H1 (cell line): Measurements from ENCODE around the gene BMF. TPM values are rescaled to one million over a fixed set of nuclear protein-coding genes. Genes with fewer than 3 reads are reported as not detected.

Experiments
- CTCF ChIA-PET: fragments of 300-600 bp; sonication (Branson Sonifier 250); formaldehyde crosslinking; loops from one replicate; lab custom pipeline; 2021; ENCODE audit not compliant: partially characterized antibody; lab: Charles Lee
- POLR2A ChIA-PET: fragments of 300-600 bp; sonication (Branson Sonifier 250); formaldehyde crosslinking; loops from one replicate; lab custom pipeline; 2021; ENCODE audit warnings: inconsistent platforms; ENCODE audit not compliant: partially characterized antibody; lab: Charles Lee
- DNase-seq, 2 experiments: peaks; one replicate each; pipeline versions ENCODE4 v3.0.0 to v3.0.0-alpha.2; 2010 to 2022; ENCODE audit warnings: low spot score in 2 of 2, low read depth in 1 of 2, mixed read lengths in 1 of 2
- FAIRE-seq: peaks from 2 replicates; lab custom pipeline; 2011; peaks lifted over from hg19 to GRCh38; lab: Jason Lieb, UNC
- H2AFZ ChIP-seq: 2 replicates; pipeline ENCODE4 v1.8.1; 2012; ENCODE audit warnings: low read length, inconsistent platforms
- H2AK5ac ChIP-seq: 2 replicates; pipeline ENCODE4 v1.6.1; 2013; ENCODE audit warnings: low read depth, low read length
- H2BK120ac ChIP-seq: replicated peaks from 2 replicates; pipeline ENCODE3; 2013; ENCODE audit warnings: low read depth, low read length, inconsistent platforms
- H2BK12ac ChIP-seq: 2 replicates; pipeline ENCODE4 v1.6.1; 2013; ENCODE audit warnings: low read depth, low read length
- H2BK15ac ChIP-seq: 2 replicates; pipeline ENCODE4 v1.6.1; 2013; ENCODE audit warnings: low read length
- H2BK20ac ChIP-seq: 2 replicates; pipeline ENCODE4 v1.6.1; 2013; ENCODE audit warnings: low read length
- H2BK5ac ChIP-seq: 2 replicates; pipeline ENCODE4 v1.6.1; 2013; ENCODE audit warnings: low read depth, low read length
- H3K14ac ChIP-seq: 2 replicates; pipeline ENCODE4 v1.6.1; 2013; ENCODE audit warnings: inconsistent platforms; ENCODE audit not compliant: insufficient read length
- H3K18ac ChIP-seq: 2 replicates; pipeline ENCODE4 v1.6.1; 2013; ENCODE audit warnings: low read length; ENCODE audit errors: extremely low read depth
- H3K23ac ChIP-seq: 2 replicates; pipeline ENCODE4 v1.6.1; 2013; ENCODE audit warnings: inconsistent platforms; ENCODE audit not compliant: insufficient read length
- H3K23me2 ChIP-seq: 2 replicates; pipeline ENCODE4 v1.6.1; 2013; ENCODE audit warnings: low read depth, low read length
- H3K27ac ChIP-seq: 2 replicates; pipeline ENCODE4 v1.6.1; 2011; ENCODE audit warnings: low read depth, low read length, inconsistent platforms
- H3K27me3 ChIP-seq, 4 experiments: replicated peaks in 1 of 4; 1 replicate in 1 of 4; 2 replicates in 3 of 4; pipeline versions ENCODE4 v1.6.1 to v1.8.1; 2011 to 2013; ENCODE audit warnings: low read length in 3 of 4, mild to moderate bottlenecking in 3 of 4, inconsistent platforms in 2 of 4, mixed read lengths in 2 of 4, moderate library complexity in 1 of 4; ENCODE audit not compliant: control insufficient read depth in 3 of 4, insufficient read depth in 3 of 4; ENCODE audit errors: extremely low read depth in 1 of 4
- H3K36me3 ChIP-seq, 4 experiments: 2 replicates each; pipeline versions ENCODE4 v1.6.1 to v1.8.1; 2011 to 2013; ENCODE audit warnings: mild to moderate bottlenecking in 4 of 4, low read length in 3 of 4, moderate library complexity in 2 of 4, control low read depth in 1 of 4, inconsistent platforms in 1 of 4; ENCODE audit not compliant: insufficient read depth in 4 of 4, control insufficient read depth in 2 of 4
- H3K4ac ChIP-seq: replicated peaks from 2 replicates; pipeline ENCODE3; 2013; ENCODE audit warnings: low read length, low read depth, mixed read lengths, inconsistent platforms; ENCODE audit not compliant: insufficient read length
- H3K4me1 ChIP-seq, 4 experiments: replicated peaks in 1 of 4; 1 replicate in 1 of 4; 2 replicates in 3 of 4; pipeline versions ENCODE4 v1.6.1 to v1.8.1; 2011 to 2013; ENCODE audit warnings: low read length in 3 of 4, inconsistent platforms in 2 of 4, mixed read lengths in 1 of 4; ENCODE audit not compliant: insufficient read depth in 4 of 4, control insufficient read depth in 3 of 4
- H3K4me2 ChIP-seq, 2 experiments: 2 replicates each; pipeline versions ENCODE4 v1.6.1 to v1.8.1; 2011 to 2013; ENCODE audit warnings: low read depth in 2 of 2, low read length in 2 of 2, control low read depth in 1 of 2, inconsistent platforms in 1 of 2, mild to moderate bottlenecking in 1 of 2; ENCODE audit not compliant: insufficient read depth in 1 of 2
- H3K4me3 ChIP-seq, 4 experiments: fragments of 200-600, 300-600 bp in 1 of 4; sonication (generic), shearing (Covaris generic), sonication (Bioruptor Twin) in 1 of 4; 2 replicates each; pipeline versions ENCODE4 v1.5.1 to v1.8.1; 2011 to 2016; ENCODE audit warnings: low read length in 4 of 4, low read depth in 3 of 4, control low read depth in 2 of 4, inconsistent platforms in 2 of 4, mild to moderate bottlenecking in 2 of 4, mixed read lengths in 1 of 4, moderate library complexity in 1 of 4; ENCODE audit not compliant: insufficient read depth in 2 of 4; ENCODE audit errors: extremely low read depth in 1 of 4
- H3K56ac ChIP-seq: replicated peaks from 2 replicates; pipeline ENCODE3; 2013; ENCODE audit warnings: low read depth, mild to moderate bottlenecking, mixed read lengths, low read length, inconsistent platforms; ENCODE audit not compliant: insufficient read length
- H3K79me1 ChIP-seq: 2 replicates; pipeline ENCODE4 v1.6.1; 2013; ENCODE audit warnings: low read depth, low read length, control low read depth
- H3K79me2 ChIP-seq, 2 experiments: 2 replicates each; pipeline versions ENCODE4 v1.6.1 to v1.8.1; 2012 to 2013; ENCODE audit warnings: low read length in 2 of 2, mild to moderate bottlenecking in 2 of 2, inconsistent platforms in 1 of 2; ENCODE audit not compliant: insufficient read depth in 2 of 2, control insufficient read depth in 1 of 2
- H3K9ac ChIP-seq, 4 experiments: replicated peaks in 1 of 4; 1 replicate in 1 of 4; 2 replicates in 3 of 4; pipeline versions ENCODE4 v1.6.1 to v1.8.1; 2011 to 2013; ENCODE audit warnings: low read depth in 3 of 4, low read length in 3 of 4, control low read depth in 2 of 4, mild to moderate bottlenecking in 2 of 4, moderate library complexity in 2 of 4, inconsistent platforms in 1 of 4; ENCODE audit errors: extremely low read depth in 1 of 4
- H3K9me3 ChIP-seq, 2 experiments: 2 replicates each; pipeline versions ENCODE4 v1.6.1 to v1.8.1; 2012 to 2013; ENCODE audit warnings: mild to moderate bottlenecking in 2 of 2, moderate library complexity in 2 of 2, control low read depth in 1 of 2, inconsistent platforms in 1 of 2, low read depth in 1 of 2, low read length in 1 of 2, mixed read lengths in 1 of 2; ENCODE audit not compliant: insufficient read depth in 2 of 2
- H4K20me1 ChIP-seq, 2 experiments: replicated peaks in 1 of 2; 2 replicates each; pipeline versions ENCODE3 to v1.8.1; 2011 to 2013; ENCODE audit warnings: inconsistent platforms in 2 of 2, low read length in 2 of 2, mild to moderate bottlenecking in 1 of 2; ENCODE audit not compliant: insufficient read depth in 2 of 2, control insufficient read depth in 1 of 2
- H4K5ac ChIP-seq: 2 replicates; pipeline ENCODE4 v1.6.1; 2013; ENCODE audit warnings: low read length, low read depth, mixed read lengths, inconsistent platforms; ENCODE audit not compliant: insufficient read length
- H4K8ac ChIP-seq: 2 replicates; pipeline ENCODE4 v1.8.0; 2013; ENCODE audit warnings: mild to moderate bottlenecking, moderate library complexity, low read length, inconsistent platforms; ENCODE audit not compliant: insufficient read depth; ENCODE audit errors: extremely low read depth
- H4K91ac ChIP-seq: replicated peaks from 2 replicates; pipeline ENCODE3; 2013; ENCODE audit warnings: low read length, mixed read lengths, inconsistent platforms; ENCODE audit not compliant: insufficient read length
- ASH2L ChIP-seq: fragments of 200-600, 300-600 bp; sonication (generic); IDR thresholded peaks from one replicate; pipeline ENCODE4 v1.7.1; 2017; ENCODE audit warnings: low read length
- BCL11A ChIP-seq, 2 experiments: IDR thresholded peaks; one replicate each; pipeline ENCODE4 v1.6.1; 2011; ENCODE audit warnings: low read depth in 2 of 2, low read length in 2 of 2, mild to moderate bottlenecking in 2 of 2
- CREB1 ChIP-seq: IDR thresholded peaks from 2 replicates; pipeline ENCODE4 v1.6.1; 2012; ENCODE audit warnings: inconsistent platforms
- EGR1 ChIP-seq: IDR thresholded peaks from 2 replicates; pipeline ENCODE4 v1.6.1; 2011; ENCODE audit warnings: low read depth, low read length, borderline replicate concordance
- EZH2 ChIP-seq: fragments of 200-600 bp; sonication (generic); IDR thresholded peaks from 2 replicates; pipeline ENCODE4 v1.7.1; 2012; ENCODE audit warnings: low read depth, mild to moderate bottlenecking, moderate library complexity, low read length, inconsistent platforms; ENCODE audit not compliant: severe bottlenecking
- GABPA ChIP-seq: IDR thresholded peaks from 2 replicates; pipeline ENCODE4 v1.6.1; 2011; ENCODE audit warnings: mild to moderate bottlenecking, low read length, moderate library complexity, borderline replicate concordance; ENCODE audit not compliant: insufficient read depth
- POLR2A ChIP-seq, 2 experiments: IDR thresholded peaks; 1 replicate in 1 of 2; 2 replicates in 1 of 2; pipeline ENCODE4 v1.6.1; 2011; ENCODE audit warnings: low read depth in 2 of 2, low read length in 2 of 2, mild to moderate bottlenecking in 2 of 2; ENCODE audit errors: control extremely low read depth in 1 of 2
- RBBP5 ChIP-seq: IDR thresholded peaks from 2 replicates; pipeline ENCODE4 v1.7.1; 2012; ENCODE audit warnings: low read depth, mild to moderate bottlenecking, inconsistent platforms, low read length, moderate library complexity, borderline replicate concordance
- RXRA ChIP-seq: IDR thresholded peaks from 2 replicates; pipeline ENCODE4 v1.6.1; 2011; ENCODE audit warnings: low read depth, mild to moderate bottlenecking, low read length, moderate library complexity; ENCODE audit not compliant: insufficient read depth
- SIN3A ChIP-seq, 2 experiments: IDR thresholded peaks in 1 of 2; conservative IDR thresholded peaks in 1 of 2; 2 replicates each; pipeline ENCODE4 v1.6.1; 2011 to 2012; ENCODE audit warnings: low read length in 2 of 2, improper control_type of control experiment in 1 of 2, low read depth in 1 of 2, mild to moderate bottlenecking in 1 of 2
- SIRT6 ChIP-seq: IDR thresholded peaks from one replicate; pipeline ENCODE4 v1.7.1; 2012; ENCODE audit warnings: low read length, inconsistent platforms
- SIX5 ChIP-seq: IDR thresholded peaks from 2 replicates; pipeline ENCODE4 v1.6.1; 2011; ENCODE audit warnings: mild to moderate bottlenecking, low read depth, low read length
- WGBS, 2 experiments: shearing (Covaris generic) in 1 of 2; methylation state at CpG; one replicate each; pipeline versions ENCODE4 v1.1.6 to v1.1.7; 2013 to 2015; ENCODE audit warnings: low lambda C conversion rate in 2 of 2, mixed read lengths in 2 of 2, inconsistent platforms in 1 of 2, low coverage in 1 of 2, missing lambda C conversion rate in 1 of 2; ENCODE audit not compliant: insufficient replicate concordance in 2 of 2, insufficient coverage in 1 of 2, insufficient read length in 1 of 2; ENCODE audit errors: extremely low coverage in 1 of 2, missing lambda C conversion rate in 1 of 2; 5-methylcytosine and 5-hydroxymethylcytosine counted together
- polyA plus RNA-seq, 7 experiments: library from polyadenylated mRNA; depleted of rRNA in 3 of 7; stranded (reverse) in 5 of 7; unstranded in 2 of 7; fragments of >200 nt in 5 of 7; fragments of 200-250 nt in 2 of 7; gene quantifications; 1 replicate in 5 of 7; 2 replicates in 1 of 7; 4 replicates in 1 of 7; pipeline versions ENCODE4 v1.2.1 to v1.2.3, GENCODE V29; 2011 to 2013; ENCODE audit warnings: missing spikeins in 2 of 7, mixed read lengths in 2 of 7
- total RNA-seq: library from RNA; stranded (reverse); fragmentation: NEBNext Ultra II Directional; extraction: Animal tissue kit (Norgen Biotek cat#: 25700); gene quantifications from 2 replicates; pipeline ENCODE4 v1.2.1, GENCODE V29; 2021

BMF gene
- total and polyA plus RNA-seq, 2 of the 8 experiments (the other 6 are each of a cell fraction or from before 2014, with no cell fraction given) = 21.2 to 24.2 TPM

DNA sequence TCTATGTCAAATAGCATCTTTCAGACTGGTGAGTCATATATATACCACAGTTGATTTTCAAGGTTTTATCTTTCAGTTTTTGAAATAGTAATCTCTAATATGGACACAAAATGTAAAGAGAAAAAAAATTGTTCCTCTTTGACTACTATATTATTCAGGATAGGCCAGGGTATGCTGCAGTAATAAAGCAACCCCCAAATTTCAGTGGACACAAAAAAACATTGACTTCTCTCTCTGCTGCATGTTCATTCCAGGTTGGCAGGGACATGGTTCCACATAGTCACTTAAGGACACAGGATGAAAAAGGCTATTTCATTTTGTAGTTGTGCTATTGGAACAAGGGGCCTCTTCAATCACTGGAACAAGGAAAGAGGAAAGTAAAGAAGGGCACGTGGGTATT is 28.6 kb downstream of the BMF start:
- Histone ChIP-seq H3K23ac (no peak overlapping the region), H3K14ac (no peak overlapping the region), H2BK20ac (no peak overlapping the region), H2BK15ac (no peak overlapping the region), H2BK12ac (no peak overlapping the region), H2BK120ac (no peak overlapping the region), H4K20me1 (no peaks in the 10 kb centered on the region), H3K56ac (no peak overlapping the region), H2BK5ac (no peak overlapping the region), H3K4me3 (no peak overlapping the region), H3K9ac (no peak overlapping the region), H3K36me3 (no peaks in the 10 kb centered on the region), H3K23me2 (0 out of 2 replicates have a peak, but pooled peaks cover 5% of the 10 kb centered on the region), H2AFZ (no peak overlapping the region), H3K4ac (no peak overlapping the region), H2AK5ac (no peak overlapping the region), H3K18ac (no peak overlapping the region), H3K27me3 (peaks cover 0 to 12% (median 7%) of the 10 kb centered on the region in 4 experiments; a peak in 4 of 7 replicates), H3K4me2 (no peak overlapping the region), H4K8ac (no peak overlapping the region), H3K79me2 (no peaks in the 10 kb centered on the region), H3K9me3 (no peaks in the 10 kb centered on the region), H4K5ac (no peak overlapping the region), H3K4me1 (peaks cover 0 to 14% (median 9%) of the 10 kb centered on the region in 4 experiments; a peak in 6 of 7 replicates), H3K79me1 (no peaks in the 10 kb centered on the region), H3K27ac (no peak overlapping the region), H4K91ac (no peak overlapping the region)
- no peak for DNase-seq
- CTCF ChIA-PET = no interaction called here
- FAIRE-seq = no peak
- WGBS, 2 experiments = 56% methylated on average over 1 of the region's 1 CpG; no CpG with 5 or more reads in 1 of the 2 experiments
- POLR2A ChIA-PET = no interaction called here
- no peak for TF ChIP-seq CREB1
- TF ChIP-seq SIRT6 = no peak
- no peak for TF ChIP-seq BCL11A (IDR thresholded peaks at IDR 0.05; ENCODE audit: low read depth in 2 of 2, low read length in 2 of 2)
- no peak for TF ChIP-seq ASH2L
- no peak for TF ChIP-seq EGR1
- no peak for TF ChIP-seq POLR2A (IDR thresholded peaks at IDR 0.05; ENCODE audit: control extremely low read depth in 1 of 2, low read depth in 2 of 2, low read length in 2 of 2)
- no peak for TF ChIP-seq SIN3A (conservative IDR thresholded peaks at IDR 0.05 in 1 of 2, IDR thresholded peaks at IDR 0.05 in 1 of 2; ENCODE audit: low read depth in 1 of 2, low read length in 2 of 2)
- no peak for TF ChIP-seq RBBP5
- no peak for TF ChIP-seq EZH2
- TF ChIP-seq RXRA = no peak
- no peak for TF ChIP-seq GABPA
- TF ChIP-seq SIX5 = no peak
